ENCODE measurements around the gene MYO9B.

DNA sequence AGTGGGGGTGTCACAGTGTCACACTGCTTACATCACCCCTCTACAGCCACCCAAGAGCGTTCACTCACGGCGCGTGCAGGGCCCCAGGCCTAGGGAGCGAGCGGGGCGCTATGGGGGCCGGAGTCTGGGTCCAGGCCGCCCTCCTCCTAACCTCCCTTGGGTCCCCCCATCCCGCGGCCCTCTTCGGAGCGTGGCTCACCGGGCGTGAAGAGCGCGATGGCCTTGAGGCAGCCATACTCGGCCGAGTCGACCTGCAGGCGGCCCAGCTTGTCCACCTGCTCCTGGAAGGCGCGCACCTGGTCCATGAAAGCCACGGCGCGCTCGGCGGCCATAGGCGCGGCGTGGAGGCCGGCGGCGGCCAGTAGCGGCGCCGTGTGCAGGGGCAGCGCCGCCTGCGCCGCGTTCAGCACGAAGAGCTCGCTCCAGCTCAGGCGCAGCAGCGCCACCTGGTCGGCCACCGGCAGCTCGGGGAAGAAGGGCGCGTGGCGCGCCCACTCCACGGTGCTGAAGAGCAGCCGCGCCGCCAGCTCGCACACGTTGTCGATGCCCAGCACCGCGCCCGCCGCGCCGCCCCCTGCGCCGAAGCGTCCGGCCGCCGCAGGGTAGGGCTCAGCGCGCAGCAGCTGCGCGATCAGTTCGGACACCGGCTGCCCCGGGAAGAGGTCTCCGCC lies 159.9 kb downstream of the MYO9B start:
- TF ChIP-seq, protein P1, sequence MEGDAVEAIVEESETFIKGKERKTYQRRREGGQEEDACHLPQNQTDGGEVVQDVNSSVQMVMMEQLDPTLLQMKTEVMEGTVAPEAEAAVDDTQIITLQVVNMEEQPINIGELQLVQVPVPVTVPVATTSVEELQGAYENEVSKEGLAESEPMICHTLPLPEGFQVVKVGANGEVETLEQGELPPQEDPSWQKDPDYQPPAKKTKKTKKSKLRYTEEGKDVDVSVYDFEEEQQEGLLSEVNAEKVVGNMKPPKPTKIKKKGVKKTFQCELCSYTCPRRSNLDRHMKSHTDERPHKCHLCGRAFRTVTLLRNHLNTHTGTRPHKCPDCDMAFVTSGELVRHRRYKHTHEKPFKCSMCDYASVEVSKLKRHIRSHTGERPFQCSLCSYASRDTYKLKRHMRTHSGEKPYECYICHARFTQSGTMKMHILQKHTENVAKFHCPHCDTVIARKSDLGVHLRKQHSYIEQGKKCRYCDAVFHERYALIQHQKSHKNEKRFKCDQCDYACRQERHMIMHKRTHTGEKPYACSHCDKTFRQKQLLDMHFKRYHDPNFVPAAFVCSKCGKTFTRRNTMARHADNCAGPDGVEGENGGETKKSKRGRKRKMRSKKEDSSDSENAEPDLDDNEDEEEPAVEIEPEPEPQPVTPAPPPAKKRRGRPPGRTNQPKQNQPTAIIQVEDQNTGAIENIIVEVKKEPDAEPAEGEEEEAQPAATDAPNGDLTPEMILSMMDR (IDR thresholded peaks at IDR 0.05; ENCODE audit: low read depth, low read length, poor library complexity, severe bottlenecking), result peak; percentile 61
- TF ChIP-seq EZH2phosphoT487 (IDR thresholded peaks at IDR 0.05; ENCODE audit: borderline replicate concordance, low read length), result no peak
